K562 (cell line): ENCODE results near the gene CREB3L4. TPM values are rescaled to one million over a fixed set of nuclear protein-coding genes. Genes with fewer than 3 reads are reported as not detected.

Experiments used
- DMBX1 ChIP-seq: fragments of 250-450 bp; sonication (Bioruptor Pico); IDR thresholded peaks from 2 replicates; pipeline ENCODE4 v1.8.0; 2022; ENCODE audit warnings: inconsistent platforms, mild to moderate bottlenecking, moderate library complexity, borderline replicate concordance
- GTF2A2 ChIP-seq: IDR thresholded peaks from 2 replicates; pipeline ENCODE4 v1.6.1; 2016; ENCODE audit warnings: mild to moderate bottlenecking, missing genetic modification characterization, missing compliant biosample characterization
- HMG20A ChIP-seq: fragments of 450-650 bp; formaldehyde crosslinking; conservative IDR thresholded peaks from 2 replicates; pipeline ENCODE4 v1.4.0; 2020; ENCODE audit warnings: mild to moderate bottlenecking, mixed read lengths
- MTA1 ChIP-seq: fragments of 450-650 bp; IDR thresholded peaks from 2 replicates; pipeline ENCODE4 v1.6.1; 2017; ENCODE audit warnings: borderline replicate concordance
- NFIC ChIP-seq: fragments of 450-650 bp; IDR thresholded peaks from 2 replicates; pipeline ENCODE4 v1.6.1; 2017; ENCODE audit warnings: mild to moderate bottlenecking, inconsistent platforms
- TSC22D4 ChIP-seq: fragments of 450-650 bp; IDR thresholded peaks from 2 replicates; pipeline ENCODE4 v1.6.1; 2016; ENCODE audit warnings: missing genetic modification characterization, missing biosample characterization, control low read depth
- XRCC3 ChIP-seq: fragments of 450-650 bp; IDR thresholded peaks from 2 replicates; pipeline ENCODE4 v1.6.1; 2017; ENCODE audit warnings: mild to moderate bottlenecking, moderate library complexity
- ZBTB1 ChIP-seq: sonication (generic); formaldehyde crosslinking; IDR thresholded peaks from 2 replicates; pipeline ENCODE4 v1.8.1; 2023; ENCODE audit warnings: missing genetic modification reagents, low read depth, mild to moderate bottlenecking, borderline replicate concordance
- ZBTB7A ChIP-seq: IDR thresholded peaks from 2 replicates; pipeline ENCODE4 v1.6.1; 2011; ENCODE audit warnings: low read depth, mild to moderate bottlenecking, low read length, moderate library complexity, borderline replicate concordance; ENCODE audit not compliant: control insufficient read depth
- ZNF3 ChIP-seq: fragments of 250-450 bp; sonication (Bioruptor Pico); IDR thresholded peaks from 2 replicates; pipeline ENCODE4 v1.5.0; 2021; ENCODE audit warnings: mild to moderate bottlenecking, moderate library complexity
- ZNF583 ChIP-seq: fragments of 250-450 bp; sonication (Bioruptor Pico); IDR thresholded peaks from 2 replicates; pipeline ENCODE4 v1.4.0; 2020
- ZNF589 ChIP-seq: fragments of 200-800 bp; sonication (Bioruptor generic); IDR thresholded peaks from 2 replicates; pipeline ENCODE4 v1.6.1; 2016; ENCODE audit warnings: low read depth, missing genetic modification characterization, missing compliant biosample characterization
- ZNF830 ChIP-seq: fragments of 250-450 bp; sonication (Bioruptor Pico); IDR thresholded peaks from 2 replicates; pipeline ENCODE4 v1.5.0; 2021; ENCODE audit warnings: mild to moderate bottlenecking
- polyA plus RNA-seq, 8 experiments: library from polyadenylated mRNA; depleted of rRNA in 4 of 8; stranded (reverse) in 5 of 8; unstranded in 3 of 8; fragments of >200 nt; fragmentation: Nextera tagmentation in 2 of 8; fragmentation: Illumina TruSeq in 1 of 8; extraction: Ambion mirVana in 2 of 8; extraction: Trizol in 1 of 8; gene quantifications; 2 replicates each; pipeline versions ENCODE4 v1.2.1 to v1.2.3, GENCODE V29; 2011 to 2014; ENCODE audit warnings: inconsistent platforms in 1 of 8, missing spikeins in 1 of 8
- total RNA-seq, 7 experiments: library from RNA; depleted of rRNA in 6 of 7; stranded (reverse); fragments of >200 nt in 6 of 7; fragmentation: Illumina TruSeq in 2 of 7; extraction: Trizol in 2 of 7; gene quantifications; 2 replicates each; pipeline versions ENCODE4 v1.2.1 to v1.2.3, GENCODE V29; 2011 to 2021; ENCODE audit warnings: low replicate concordance in 1 of 7
- TF ChIP-seq, protein P1 (sequence below): fragments of 200-600 bp; sonication (generic); IDR thresholded peaks from one replicate; pipeline ENCODE4 v1.6.1; 2012; ENCODE audit warnings: mild to moderate bottlenecking, low read depth, low read length, inconsistent platforms
- TF ChIP-seq, protein P2 (sequence below): fragments of 450-650 bp; formaldehyde crosslinking; IDR thresholded peaks from 2 replicates; pipeline ENCODE4 v1.4.0; 2020; ENCODE audit warnings: mild to moderate bottlenecking, mixed read lengths

Gene CREB3L4
- total and polyA plus RNA-seq, 9 of the 15 experiments (the other 6 are each of a cell fraction or from before 2014, with no cell fraction given), result 9.9 to 18.6 (median 13.9) TPM

DNA sequence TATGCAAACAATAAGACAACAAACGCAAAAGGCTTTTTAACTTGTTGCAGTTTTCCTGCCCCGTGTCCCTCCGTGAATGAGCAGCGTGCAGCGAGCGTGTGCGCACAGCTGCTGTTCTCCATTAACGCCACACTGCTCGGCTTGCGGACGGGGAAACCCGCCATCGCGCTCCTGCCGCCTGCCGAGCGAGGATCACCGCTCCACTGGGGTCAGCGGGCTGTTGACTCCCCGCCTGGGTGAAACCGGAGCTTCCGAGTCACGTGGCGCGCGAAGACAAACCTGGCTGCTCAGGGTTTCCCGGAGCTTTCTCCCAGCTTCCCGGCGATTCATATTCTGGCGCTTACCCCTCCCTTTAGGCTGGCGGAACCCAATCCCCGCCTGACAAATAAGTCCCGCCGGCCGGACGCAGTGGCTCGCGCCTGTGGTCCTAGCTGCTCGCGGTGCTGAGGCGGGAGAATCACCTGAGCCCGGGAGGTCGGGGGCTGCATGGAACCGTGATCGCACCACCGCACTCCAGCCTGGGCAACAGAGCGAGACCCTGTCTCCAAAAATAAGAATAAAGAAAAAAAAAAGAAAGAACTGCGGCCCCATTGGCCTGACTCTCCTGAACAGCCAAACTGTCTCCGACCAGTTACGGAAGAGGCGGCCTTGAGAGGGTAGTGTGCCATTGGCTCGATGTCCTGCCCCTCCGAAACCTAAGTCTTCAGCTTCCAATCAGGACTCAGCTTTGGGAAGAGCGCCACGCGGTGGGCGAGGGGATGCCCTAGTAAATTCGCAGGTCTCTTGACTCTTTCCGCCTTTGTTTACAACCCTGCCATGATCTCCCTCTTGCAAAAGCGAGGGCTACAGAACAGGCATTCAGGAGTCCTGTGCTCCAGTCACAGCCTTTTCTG, at the start of gene CREB3L4 (continued):
- TF ChIP-seq TSC22D4 (tag) (no peak), ZNF830 (no peak), NFIC (peak; percentile 27), ZNF3 (CRISPR knock-in tag) (no peak), MTA1 (no peak), ZNF583 (CRISPR knock-in tag) (no peak), ZNF589 (CRISPR knock-in tag) (peak; percentile 3; the same call in 1 of the 2 replicates), ZBTB1 (CRISPR knock-in tag) (0 out of 2 replicates have a peak, but pooled peaks have one; percentile 50), XRCC3 (no peak), ZBTB7A (peak; percentile 77; the same call in 1 of the 2 replicates), GTF2A2 (tag) (no peak), HMG20A (CRISPR knock-in tag) (no peak), DMBX1 (CRISPR knock-in tag) (no peak)
- TF ChIP-seq, protein P1, sequence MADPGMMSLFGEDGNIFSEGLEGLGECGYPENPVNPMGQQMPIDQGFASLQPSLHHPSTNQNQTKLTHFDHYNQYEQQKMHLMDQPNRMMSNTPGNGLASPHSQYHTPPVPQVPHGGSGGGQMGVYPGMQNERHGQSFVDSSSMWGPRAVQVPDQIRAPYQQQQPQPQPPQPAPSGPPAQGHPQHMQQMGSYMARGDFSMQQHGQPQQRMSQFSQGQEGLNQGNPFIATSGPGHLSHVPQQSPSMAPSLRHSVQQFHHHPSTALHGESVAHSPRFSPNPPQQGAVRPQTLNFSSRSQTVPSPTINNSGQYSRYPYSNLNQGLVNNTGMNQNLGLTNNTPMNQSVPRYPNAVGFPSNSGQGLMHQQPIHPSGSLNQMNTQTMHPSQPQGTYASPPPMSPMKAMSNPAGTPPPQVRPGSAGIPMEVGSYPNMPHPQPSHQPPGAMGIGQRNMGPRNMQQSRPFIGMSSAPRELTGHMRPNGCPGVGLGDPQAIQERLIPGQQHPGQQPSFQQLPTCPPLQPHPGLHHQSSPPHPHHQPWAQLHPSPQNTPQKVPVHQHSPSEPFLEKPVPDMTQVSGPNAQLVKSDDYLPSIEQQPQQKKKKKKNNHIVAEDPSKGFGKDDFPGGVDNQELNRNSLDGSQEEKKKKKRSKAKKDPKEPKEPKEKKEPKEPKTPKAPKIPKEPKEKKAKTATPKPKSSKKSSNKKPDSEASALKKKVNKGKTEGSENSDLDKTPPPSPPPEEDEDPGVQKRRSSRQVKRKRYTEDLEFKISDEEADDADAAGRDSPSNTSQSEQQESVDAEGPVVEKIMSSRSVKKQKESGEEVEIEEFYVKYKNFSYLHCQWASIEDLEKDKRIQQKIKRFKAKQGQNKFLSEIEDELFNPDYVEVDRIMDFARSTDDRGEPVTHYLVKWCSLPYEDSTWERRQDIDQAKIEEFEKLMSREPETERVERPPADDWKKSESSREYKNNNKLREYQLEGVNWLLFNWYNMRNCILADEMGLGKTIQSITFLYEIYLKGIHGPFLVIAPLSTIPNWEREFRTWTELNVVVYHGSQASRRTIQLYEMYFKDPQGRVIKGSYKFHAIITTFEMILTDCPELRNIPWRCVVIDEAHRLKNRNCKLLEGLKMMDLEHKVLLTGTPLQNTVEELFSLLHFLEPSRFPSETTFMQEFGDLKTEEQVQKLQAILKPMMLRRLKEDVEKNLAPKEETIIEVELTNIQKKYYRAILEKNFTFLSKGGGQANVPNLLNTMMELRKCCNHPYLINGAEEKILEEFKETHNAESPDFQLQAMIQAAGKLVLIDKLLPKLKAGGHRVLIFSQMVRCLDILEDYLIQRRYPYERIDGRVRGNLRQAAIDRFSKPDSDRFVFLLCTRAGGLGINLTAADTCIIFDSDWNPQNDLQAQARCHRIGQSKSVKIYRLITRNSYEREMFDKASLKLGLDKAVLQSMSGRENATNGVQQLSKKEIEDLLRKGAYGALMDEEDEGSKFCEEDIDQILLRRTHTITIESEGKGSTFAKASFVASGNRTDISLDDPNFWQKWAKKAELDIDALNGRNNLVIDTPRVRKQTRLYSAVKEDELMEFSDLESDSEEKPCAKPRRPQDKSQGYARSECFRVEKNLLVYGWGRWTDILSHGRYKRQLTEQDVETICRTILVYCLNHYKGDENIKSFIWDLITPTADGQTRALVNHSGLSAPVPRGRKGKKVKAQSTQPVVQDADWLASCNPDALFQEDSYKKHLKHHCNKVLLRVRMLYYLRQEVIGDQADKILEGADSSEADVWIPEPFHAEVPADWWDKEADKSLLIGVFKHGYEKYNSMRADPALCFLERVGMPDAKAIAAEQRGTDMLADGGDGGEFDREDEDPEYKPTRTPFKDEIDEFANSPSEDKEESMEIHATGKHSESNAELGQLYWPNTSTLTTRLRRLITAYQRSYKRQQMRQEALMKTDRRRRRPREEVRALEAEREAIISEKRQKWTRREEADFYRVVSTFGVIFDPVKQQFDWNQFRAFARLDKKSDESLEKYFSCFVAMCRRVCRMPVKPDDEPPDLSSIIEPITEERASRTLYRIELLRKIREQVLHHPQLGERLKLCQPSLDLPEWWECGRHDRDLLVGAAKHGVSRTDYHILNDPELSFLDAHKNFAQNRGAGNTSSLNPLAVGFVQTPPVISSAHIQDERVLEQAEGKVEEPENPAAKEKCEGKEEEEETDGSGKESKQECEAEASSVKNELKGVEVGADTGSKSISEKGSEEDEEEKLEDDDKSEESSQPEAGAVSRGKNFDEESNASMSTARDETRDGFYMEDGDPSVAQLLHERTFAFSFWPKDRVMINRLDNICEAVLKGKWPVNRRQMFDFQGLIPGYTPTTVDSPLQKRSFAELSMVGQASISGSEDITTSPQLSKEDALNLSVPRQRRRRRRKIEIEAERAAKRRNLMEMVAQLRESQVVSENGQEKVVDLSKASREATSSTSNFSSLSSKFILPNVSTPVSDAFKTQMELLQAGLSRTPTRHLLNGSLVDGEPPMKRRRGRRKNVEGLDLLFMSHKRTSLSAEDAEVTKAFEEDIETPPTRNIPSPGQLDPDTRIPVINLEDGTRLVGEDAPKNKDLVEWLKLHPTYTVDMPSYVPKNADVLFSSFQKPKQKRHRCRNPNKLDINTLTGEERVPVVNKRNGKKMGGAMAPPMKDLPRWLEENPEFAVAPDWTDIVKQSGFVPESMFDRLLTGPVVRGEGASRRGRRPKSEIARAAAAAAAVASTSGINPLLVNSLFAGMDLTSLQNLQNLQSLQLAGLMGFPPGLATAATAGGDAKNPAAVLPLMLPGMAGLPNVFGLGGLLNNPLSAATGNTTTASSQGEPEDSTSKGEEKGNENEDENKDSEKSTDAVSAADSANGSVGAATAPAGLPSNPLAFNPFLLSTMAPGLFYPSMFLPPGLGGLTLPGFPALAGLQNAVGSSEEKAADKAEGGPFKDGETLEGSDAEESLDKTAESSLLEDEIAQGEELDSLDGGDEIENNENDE, result no peak
- TF ChIP-seq, protein P2, sequence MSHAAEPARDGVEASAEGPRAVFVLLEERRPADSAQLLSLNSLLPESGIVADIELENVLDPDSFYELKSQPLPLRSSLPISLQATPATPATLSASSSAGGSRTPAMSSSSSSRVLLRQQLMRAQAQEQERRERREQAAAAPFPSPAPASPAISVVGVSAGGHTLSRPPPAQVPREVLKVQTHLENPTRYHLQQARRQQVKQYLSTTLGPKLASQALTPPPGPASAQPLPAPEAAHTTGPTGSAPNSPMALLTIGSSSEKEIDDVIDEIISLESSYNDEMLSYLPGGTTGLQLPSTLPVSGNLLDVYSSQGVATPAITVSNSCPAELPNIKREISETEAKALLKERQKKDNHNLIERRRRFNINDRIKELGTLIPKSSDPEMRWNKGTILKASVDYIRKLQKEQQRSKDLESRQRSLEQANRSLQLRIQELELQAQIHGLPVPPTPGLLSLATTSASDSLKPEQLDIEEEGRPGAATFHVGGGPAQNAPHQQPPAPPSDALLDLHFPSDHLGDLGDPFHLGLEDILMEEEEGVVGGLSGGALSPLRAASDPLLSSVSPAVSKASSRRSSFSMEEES (CRISPR knock-in tag), result peak; percentile 92
